Measurements from ENCODE around the gene VSIG10. TPM values are rescaled to one million over a fixed set of nuclear protein-coding genes. Genes with fewer than 3 reads are reported as not detected.

Gene VSIG10
- total and polyA plus RNA-seq, 2 of the 13 experiments (the other 11 are each of a cell fraction or from before 2014, with no cell fraction given) = 25.6 to 42.5 TPM

GRCh38 chr12:118103601-118104382 is at the start of gene VSIG10 (continued):
- TF ChIP-seq RERE (CRISPR knock-in tag; IDR thresholded peaks at IDR 0.05; ENCODE audit: low read depth) (peak; percentile 19; the same call in 1 of the 2 replicates), BCL6 (CRISPR knock-in tag; IDR thresholded peaks at IDR 0.05) (no peak), THAP7 (CRISPR knock-in tag; IDR thresholded peaks at IDR 0.05) (no peak; the same call in 1 of the 2 replicates), ZNF552 (CRISPR knock-in tag; IDR thresholded peaks at IDR 0.05; ENCODE audit: borderline replicate concordance) (no peak), SRSF9 (IDR thresholded peaks at IDR 0.05; ENCODE audit: borderline replicate concordance, insufficient read depth, low read depth, low read length, poor library complexity, severe bottlenecking) (no peak), ZNF563 (CRISPR knock-in tag; IDR thresholded peaks at IDR 0.05) (peak; percentile 61; the same call in 1 of the 2 replicates), ARNTL (CRISPR knock-in tag; IDR thresholded peaks at IDR 0.05) (no peak), ZNF326 (CRISPR knock-in tag; IDR thresholded peaks at IDR 0.05; ENCODE audit: borderline replicate concordance) (no peak), ATF7-NPFF (CRISPR knock-in tag; IDR thresholded peaks at IDR 0.05; ENCODE audit: low read depth) (peak; percentile 88), ZBTB37 (CRISPR knock-in tag; IDR thresholded peaks at IDR 0.05) (no peak), TFE3 (CRISPR knock-in tag; IDR thresholded peaks at IDR 0.05) (no peak), ZNF510 (CRISPR knock-in tag; IDR thresholded peaks at IDR 0.05; ENCODE audit: low read depth) (no peak), BCL3 (CRISPR knock-in tag; IDR thresholded peaks at IDR 0.05) (no peak), KAT7 (CRISPR knock-in tag; IDR thresholded peaks at IDR 0.05; ENCODE audit: borderline replicate concordance) (peak; percentile 92), ARHGAP35 (CRISPR knock-in tag; IDR thresholded peaks at IDR 0.05; ENCODE audit: borderline replicate concordance) (no peak; the same call in 1 of the 2 replicates), BRD4 (CRISPR knock-in tag; IDR thresholded peaks at IDR 0.05) (peak; percentile 53; the same call in 1 of the 2 replicates), HHEX (CRISPR knock-in tag; IDR thresholded peaks at IDR 0.05) (no peak)
